ENCODE measurements around the gene MFSD12.

DNA sequence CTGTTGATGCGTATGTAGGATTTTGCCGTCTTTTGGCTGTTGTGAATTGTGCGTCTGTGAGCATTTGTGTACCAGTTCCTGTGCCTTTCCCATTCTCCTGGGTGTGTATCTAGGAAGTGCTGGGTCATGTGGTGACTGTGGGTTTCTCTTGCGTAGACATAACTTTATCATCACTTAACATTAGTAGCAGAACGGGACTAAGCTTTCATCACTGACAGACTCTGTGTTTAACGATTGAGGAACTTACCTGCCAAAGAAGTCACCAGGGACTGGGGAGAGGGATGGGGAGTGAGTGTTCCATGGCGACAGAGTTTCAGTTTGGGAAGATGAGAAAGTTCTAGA lies 36.3 kb downstream of the MFSD12 start:
- TF ChIP-seq, protein P1, sequence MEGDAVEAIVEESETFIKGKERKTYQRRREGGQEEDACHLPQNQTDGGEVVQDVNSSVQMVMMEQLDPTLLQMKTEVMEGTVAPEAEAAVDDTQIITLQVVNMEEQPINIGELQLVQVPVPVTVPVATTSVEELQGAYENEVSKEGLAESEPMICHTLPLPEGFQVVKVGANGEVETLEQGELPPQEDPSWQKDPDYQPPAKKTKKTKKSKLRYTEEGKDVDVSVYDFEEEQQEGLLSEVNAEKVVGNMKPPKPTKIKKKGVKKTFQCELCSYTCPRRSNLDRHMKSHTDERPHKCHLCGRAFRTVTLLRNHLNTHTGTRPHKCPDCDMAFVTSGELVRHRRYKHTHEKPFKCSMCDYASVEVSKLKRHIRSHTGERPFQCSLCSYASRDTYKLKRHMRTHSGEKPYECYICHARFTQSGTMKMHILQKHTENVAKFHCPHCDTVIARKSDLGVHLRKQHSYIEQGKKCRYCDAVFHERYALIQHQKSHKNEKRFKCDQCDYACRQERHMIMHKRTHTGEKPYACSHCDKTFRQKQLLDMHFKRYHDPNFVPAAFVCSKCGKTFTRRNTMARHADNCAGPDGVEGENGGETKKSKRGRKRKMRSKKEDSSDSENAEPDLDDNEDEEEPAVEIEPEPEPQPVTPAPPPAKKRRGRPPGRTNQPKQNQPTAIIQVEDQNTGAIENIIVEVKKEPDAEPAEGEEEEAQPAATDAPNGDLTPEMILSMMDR (conservative IDR thresholded peaks at IDR 0.05; ENCODE audit: low read length): no peak
- no peak for TF ChIP-seq EZH2phosphoT487 (IDR thresholded peaks at IDR 0.05; ENCODE audit: borderline replicate concordance, low read depth, low read length)
